Activated T-helper 2 cell treated with anti-CD3 and anti-CD28 coated beads, Interferon-gamma antibody, Interleukin-2, Interleukin-4, amounts not matched to agents 10 μg/mL and 5 μg/mL and 100 μg/mL, durations not matched to agents 14 hours and 24 hours and 36 hours (primary cell): Measurements from ENCODE around the gene SCAMP4. TPM values are rescaled to one million over a fixed set of nuclear protein-coding genes. Genes with fewer than 3 reads are reported as not detected.
"Not testable (repeated sequence)": the region's sequence is repeated elsewhere in the genome, so short reads cannot be mapped to it uniquely, and the experiment has no call there.

Experiments used
- DNase-seq: peaks from one replicate; pipeline ENCODE4 v3.0.0; 2021; ENCODE audit warnings: low spot score
- H3K27ac Mint-ChIP-seq: one replicate; pipeline ENCODE4 v1.8.0; 2021; ENCODE audit warnings: mixed read lengths
- H3K27me3 Mint-ChIP-seq: one replicate; pipeline ENCODE4 v1.8.0; 2021; ENCODE audit warnings: low read depth, mixed read lengths
- H3K36me3 Mint-ChIP-seq: one replicate; pipeline ENCODE4 v1.8.0; 2021; ENCODE audit warnings: low read depth, mixed read lengths
- H3K4me1 Mint-ChIP-seq: one replicate; pipeline ENCODE4 v1.8.0; 2021; ENCODE audit warnings: low read depth, mixed read lengths
- H3K4me3 Mint-ChIP-seq: one replicate; pipeline ENCODE4 v1.8.0; 2021; ENCODE audit warnings: low read depth, mild to moderate bottlenecking, moderate library complexity, mixed read lengths
- H3K9me3 Mint-ChIP-seq: one replicate; pipeline ENCODE4 v1.8.0; 2021; ENCODE audit warnings: mixed read lengths
- intact Hi-C: fragments of 100-400 bp; cut with micrococcal nuclease; formaldehyde crosslinking; loops from one replicate; pipeline ENCODE4 v1.15.1; 2023
- total RNA-seq: library from RNA; stranded (reverse); gene quantifications from 2 replicates; pipeline ENCODE4 v1.2.3, GENCODE V29; 2022

Gene SCAMP4
- total RNA-seq, 1 donor from 2014 or later, result 37.9 TPM

DNA sequence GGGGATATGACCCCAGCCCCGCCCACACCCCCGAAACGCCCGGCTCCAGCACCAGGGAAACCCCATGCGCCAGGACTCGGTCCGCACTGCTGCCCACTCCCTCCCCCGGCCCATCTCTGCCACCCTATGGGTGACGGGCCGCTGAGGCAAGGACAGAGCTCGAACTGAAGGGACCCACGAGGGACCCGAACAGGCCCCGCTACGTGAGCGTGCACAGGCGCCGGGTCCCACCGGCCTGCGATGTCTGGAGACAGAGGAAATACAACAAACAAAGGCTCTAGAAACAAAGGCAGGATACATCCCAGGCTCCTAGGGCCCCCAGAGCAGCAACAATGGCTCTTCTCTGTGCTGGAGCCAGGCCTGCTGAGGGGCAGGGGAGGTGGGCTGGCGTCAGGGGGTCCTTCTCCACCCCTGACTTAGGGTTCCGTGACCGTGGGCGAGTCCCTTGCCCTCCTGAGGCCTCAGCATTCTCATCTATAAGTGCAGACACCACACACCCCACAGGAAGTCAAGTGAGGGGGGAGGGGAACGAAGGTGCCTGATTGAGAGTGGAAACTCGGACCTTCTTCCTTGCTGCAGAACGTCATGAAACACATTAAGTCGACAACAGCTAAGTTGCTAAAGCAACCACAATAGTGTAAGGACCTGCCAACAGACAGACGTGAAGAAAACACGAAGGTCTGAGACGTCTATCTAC lies 23.0 kb upstream of the SCAMP4 start:
- no peaks in the 10 kb centered on the region for H3K27me3 Mint-ChIP-seq
- intact Hi-C loops, result no loop called here
- DNase-seq, result peak; percentile 80
- H3K4me1 Mint-ChIP-seq, result peaks cover 24% of the 10 kb centered on the region
- peak overlapping the region; percentile 99 for H3K4me3 Mint-ChIP-seq
- peak overlapping the region; percentile 96 for H3K27ac Mint-ChIP-seq
- H3K36me3 Mint-ChIP-seq, result peaks cover 16% of the 10 kb centered on the region
- no peaks in the 10 kb centered on the region for H3K9me3 Mint-ChIP-seq

GRCh38 chr19:1882786-1883692 lies 22.2 kb upstream of the SCAMP4 start:
- H3K4me3 Mint-ChIP-seq, result peak overlapping the region; percentile 99
- peak overlapping the region; percentile 96 for H3K27ac Mint-ChIP-seq
- peaks cover 27% of the 10 kb centered on the region for H3K4me1 Mint-ChIP-seq
- peaks cover 16% of the 10 kb centered on the region for H3K36me3 Mint-ChIP-seq
- intact Hi-C loops, result no loop called here
- H3K9me3 Mint-ChIP-seq, result no peaks in the 10 kb centered on the region
- no peak for DNase-seq
- no peaks in the 10 kb centered on the region for H3K27me3 Mint-ChIP-seq

DNA sequence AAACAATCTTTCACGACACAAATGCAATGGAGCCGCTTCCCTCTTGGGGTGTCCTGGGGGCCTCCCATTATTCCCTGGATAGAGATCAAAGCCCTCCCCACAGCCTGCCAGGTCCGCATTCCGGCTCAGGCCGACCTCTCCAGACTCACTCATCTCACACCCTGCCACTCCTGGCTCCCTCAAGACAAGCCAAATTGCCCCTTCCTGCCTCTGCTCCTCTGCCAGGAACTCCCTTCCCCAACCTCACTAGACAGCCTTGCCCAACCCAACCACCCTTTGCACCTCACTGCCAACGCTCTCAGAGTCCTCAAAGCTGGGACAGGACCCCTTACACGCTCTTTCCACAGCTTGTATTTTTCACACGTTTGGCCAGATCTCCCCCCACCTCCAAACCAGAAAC lies 21.4 kb upstream of the SCAMP4 start:
- H3K4me3 Mint-ChIP-seq, result peak overlapping the region; percentile 99

GRCh38 chr19:1884291-1884718 lies 20.9 kb upstream of the SCAMP4 start:
- peaks cover 27% of the 10 kb centered on the region for H3K4me1 Mint-ChIP-seq
- H3K4me3 Mint-ChIP-seq, result peak overlapping the region; percentile 99
- no peaks in the 10 kb centered on the region for H3K9me3 Mint-ChIP-seq
- H3K27ac Mint-ChIP-seq, result peak overlapping the region; percentile 96
- no peaks in the 10 kb centered on the region for H3K27me3 Mint-ChIP-seq
- DNase-seq, result peak; percentile 25
- intact Hi-C loops, result no loop called here
- H3K36me3 Mint-ChIP-seq, result peaks cover 16% of the 10 kb centered on the region

More for the DNA sequence above, 21.4 kb upstream of the SCAMP4 start:
- H3K36me3 Mint-ChIP-seq, result peaks cover 16% of the 10 kb centered on the region
- intact Hi-C loops, result no loop called here
- peak overlapping the region; percentile 96 for H3K27ac Mint-ChIP-seq
- no peaks in the 10 kb centered on the region for H3K9me3 Mint-ChIP-seq
- peaks cover 27% of the 10 kb centered on the region for H3K4me1 Mint-ChIP-seq
- no peaks in the 10 kb centered on the region for H3K27me3 Mint-ChIP-seq
- DNase-seq, result no peak

DNA sequence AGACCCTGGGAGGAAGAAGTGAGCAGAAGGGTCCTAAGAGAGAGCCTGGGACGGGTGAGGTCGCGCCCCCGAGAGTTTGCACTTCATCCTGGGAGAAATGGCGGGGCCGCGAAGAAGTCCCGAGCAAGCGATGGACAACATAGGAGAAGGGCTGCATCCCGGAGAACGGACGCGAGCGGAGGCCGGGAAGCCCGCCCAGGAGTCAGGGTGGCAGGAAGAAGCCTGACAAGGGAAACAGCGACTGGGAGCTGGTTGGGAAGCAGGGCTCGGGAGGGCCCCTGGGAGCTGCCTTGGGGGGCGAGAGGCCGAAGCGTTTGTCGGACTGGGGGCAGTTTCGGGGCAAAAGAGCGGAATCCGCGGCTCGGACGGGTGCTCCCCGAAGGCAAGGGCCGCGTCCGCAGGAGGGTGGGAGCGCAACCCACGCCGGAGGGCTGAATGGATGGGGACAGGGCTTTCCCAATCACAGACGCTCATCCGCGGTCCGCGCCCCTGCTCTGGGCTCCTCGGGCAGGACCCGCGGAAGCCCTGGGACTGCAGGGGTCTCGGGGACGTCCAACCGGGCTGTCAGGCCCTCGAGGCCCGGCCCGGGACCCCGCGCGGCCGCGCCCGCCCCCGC lies 20.4 kb upstream of the SCAMP4 start:
- Mint-ChIP-seq H3K4me1 (peaks cover 27% of the 10 kb centered on the region), H3K27me3 (no peaks in the 10 kb centered on the region), H3K4me3 (peak overlapping the region; percentile 99), H3K27ac (peak overlapping the region; percentile 96), H3K9me3 (no peaks in the 10 kb centered on the region), H3K36me3 (peaks cover 16% of the 10 kb centered on the region)
- no peak for DNase-seq
- intact Hi-C loops, result loop anchor here (1.0 kb wide), 1 partner anchor 20 kb away; the partner anchor contains the start of genes ADAT3 and SCAMP4

DNA sequence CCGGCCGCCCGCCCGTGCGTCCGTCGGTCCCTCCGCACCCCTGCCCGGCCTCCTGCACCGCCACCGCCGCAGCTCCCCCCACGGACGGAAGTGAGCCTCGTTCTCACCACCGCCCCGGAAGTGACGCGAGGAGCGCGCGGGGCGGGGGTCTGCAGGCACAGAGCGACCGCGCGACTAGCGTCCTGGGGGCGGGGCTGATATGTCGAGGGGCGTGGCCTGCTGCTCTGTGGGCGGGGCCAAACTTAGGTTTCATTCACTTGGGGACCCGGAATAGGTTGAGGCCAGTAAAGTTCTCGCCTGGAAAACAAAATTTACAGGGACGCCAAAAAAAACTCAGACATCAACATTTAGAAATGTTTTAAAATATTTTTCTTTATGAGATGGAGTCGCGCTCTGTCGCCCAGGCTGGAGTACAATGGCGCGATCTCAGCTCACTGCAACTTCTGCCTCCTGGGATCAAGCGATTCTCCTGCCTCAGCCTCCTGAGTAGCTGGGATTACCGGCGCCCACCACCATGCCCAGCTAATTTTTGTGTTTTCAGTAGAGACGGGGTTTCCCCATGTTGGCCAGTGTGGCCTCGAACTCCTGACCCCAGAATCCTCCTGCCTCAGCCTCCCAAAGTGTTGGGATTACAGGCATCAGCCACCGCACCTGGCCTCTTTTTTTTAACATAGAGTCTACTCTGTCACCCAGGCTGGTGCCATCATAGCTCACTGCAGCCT lies 19.6 kb upstream of the SCAMP4 start, which contains the start of gene ABHD17A:
Gene ABHD17A, minus strand, starts transcription at position 99 of the 722 bp plus-strand sequence. CDS start 3,930 bp downstream, outside the sequence.
- DNase-seq, result peak; percentile 90
- Mint-ChIP-seq H3K36me3 (peaks cover 16% of the 10 kb centered on the region), H3K27ac (peak within 1 kb of the TSS; percentile 96), H3K4me3 (peak within 1 kb of the TSS; percentile 99), H3K4me1 (peaks cover 27% of the 10 kb centered on the region)
- H3K9me3 Mint-ChIP-seq, H3K27me3 Mint-ChIP-seq: not testable (repeated sequence)
- intact Hi-C loops, result loop anchor here (1.0 kb wide), 1 partner anchor 20 kb away; the partner anchor contains the start of genes ADAT3 and SCAMP4

- intact Hi-C loops, H3K9me3 Mint-ChIP-seq, H3K27me3 Mint-ChIP-seq, DNase-seq, H3K4me3 Mint-ChIP-seq, H3K27ac Mint-ChIP-seq: not testable (repeated sequence)
- H3K36me3 Mint-ChIP-seq, result peaks cover 16% of the 10 kb centered on the region
- H3K4me1 Mint-ChIP-seq, result peaks cover 27% of the 10 kb centered on the region
Measured at GRCh38 chr19:1886360-1886759, 18.8 kb upstream of the SCAMP4 start.

DNA sequence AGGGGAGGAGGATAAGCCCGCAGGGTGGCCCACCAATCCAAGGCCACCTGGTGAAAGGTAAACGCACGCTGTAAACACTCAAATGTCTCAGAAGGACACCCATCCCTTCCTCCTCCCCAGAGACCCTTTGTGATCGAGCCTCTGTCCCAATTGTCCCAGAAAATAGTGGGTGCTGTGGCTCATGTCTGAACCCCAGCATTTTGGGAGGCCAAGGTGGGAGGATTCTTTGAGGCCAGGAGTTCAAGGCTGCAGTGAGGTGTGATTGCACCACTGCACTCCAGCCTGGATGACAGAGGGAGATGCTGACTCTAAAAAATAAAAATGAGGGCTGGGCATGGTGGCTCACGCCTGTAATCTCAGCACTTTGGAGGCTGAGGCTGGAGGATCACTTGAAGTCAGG lies 16.8 kb upstream of the SCAMP4 start:
- H3K27me3 Mint-ChIP-seq, result no peaks in the 10 kb centered on the region

DNA sequence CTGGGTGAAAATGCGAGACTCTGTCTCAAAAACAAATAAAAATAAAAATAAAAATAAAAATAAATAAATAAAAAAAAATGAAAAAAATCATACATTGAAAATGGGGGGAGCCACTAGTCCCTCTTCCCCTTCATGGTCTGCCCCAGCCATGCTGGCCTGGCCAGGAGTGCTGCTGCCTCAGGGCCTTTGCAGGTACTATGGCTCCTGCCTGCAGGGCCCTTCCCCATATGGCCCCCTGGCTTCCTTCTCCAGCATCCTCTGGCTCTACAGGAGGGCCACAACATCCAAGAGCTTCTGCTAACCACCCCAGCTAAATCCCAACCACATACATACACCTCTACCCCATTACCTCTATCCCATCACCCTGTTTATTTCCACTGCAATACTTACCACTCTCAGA lies 15.3 kb upstream of the SCAMP4 start:
- Mint-ChIP-seq H3K4me3 (no peak overlapping the region), H3K4me1 (peaks cover 7% of the 10 kb centered on the region), H3K27ac (no peak overlapping the region), H3K36me3 (no peaks in the 10 kb centered on the region), H3K9me3 (no peaks in the 10 kb centered on the region), H3K27me3 (no peaks in the 10 kb centered on the region)
- intact Hi-C loops, result no loop called here
- DNase-seq, result no peak

More for the DNA sequence above, 16.8 kb upstream of the SCAMP4 start:
- H3K36me3 Mint-ChIP-seq, result peaks cover 12% of the 10 kb centered on the region
- no peaks in the 10 kb centered on the region for H3K9me3 Mint-ChIP-seq
- no peak overlapping the region for H3K4me3 Mint-ChIP-seq
- intact Hi-C loops, result no loop called here
- H3K27ac Mint-ChIP-seq, result no peak overlapping the region
- H3K4me1 Mint-ChIP-seq, result peaks cover 16% of the 10 kb centered on the region
- DNase-seq, result no peak

DNA sequence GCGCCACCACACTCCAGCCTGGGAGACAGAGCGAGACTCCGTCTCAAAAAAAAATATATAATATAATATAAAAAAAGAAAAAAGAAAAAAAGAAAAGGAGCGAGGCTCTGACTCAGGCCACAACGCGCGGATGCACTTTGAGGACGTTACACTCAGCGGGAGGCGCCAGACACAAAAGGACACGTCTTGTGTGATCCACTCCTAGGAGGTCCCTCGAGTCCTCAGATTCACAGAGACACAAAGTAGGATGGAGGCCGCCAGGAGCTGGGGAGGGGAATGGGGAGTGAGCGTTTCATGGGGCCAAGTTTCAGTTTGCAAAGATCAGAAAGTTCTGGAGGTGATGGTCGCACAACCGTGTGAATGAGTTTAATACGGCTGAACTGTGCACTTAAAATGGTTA lies 11.4 kb upstream of the SCAMP4 start:
- H3K27me3 Mint-ChIP-seq, result no peaks in the 10 kb centered on the region
- intact Hi-C loops, result no loop called here
- H3K4me1 Mint-ChIP-seq, result peaks cover 14% of the 10 kb centered on the region
- DNase-seq, result no peak
- H3K27ac Mint-ChIP-seq, result peak overlapping the region; percentile 68
- H3K36me3 Mint-ChIP-seq, result no peaks in the 10 kb centered on the region
- no peaks in the 10 kb centered on the region for H3K9me3 Mint-ChIP-seq
- no peak overlapping the region for H3K4me3 Mint-ChIP-seq

GRCh38 chr19:1896508-1896907 lies 8.7 kb upstream of the SCAMP4 start:
- H3K27ac Mint-ChIP-seq, result peak overlapping the region; percentile 96
- no peaks in the 10 kb centered on the region for H3K9me3 Mint-ChIP-seq
- H3K27me3 Mint-ChIP-seq, result no peaks in the 10 kb centered on the region
- peak overlapping the region; percentile 47 for H3K4me3 Mint-ChIP-seq
- DNase-seq, result no peak
- no peaks in the 10 kb centered on the region for H3K36me3 Mint-ChIP-seq
- H3K4me1 Mint-ChIP-seq, result peaks cover 14% of the 10 kb centered on the region
- intact Hi-C loops, result loop anchor here (5.0 kb wide), 1 partner anchor 201 kb away; the partner anchor contains the start of genes IZUMO4 and MOB3A

DNA sequence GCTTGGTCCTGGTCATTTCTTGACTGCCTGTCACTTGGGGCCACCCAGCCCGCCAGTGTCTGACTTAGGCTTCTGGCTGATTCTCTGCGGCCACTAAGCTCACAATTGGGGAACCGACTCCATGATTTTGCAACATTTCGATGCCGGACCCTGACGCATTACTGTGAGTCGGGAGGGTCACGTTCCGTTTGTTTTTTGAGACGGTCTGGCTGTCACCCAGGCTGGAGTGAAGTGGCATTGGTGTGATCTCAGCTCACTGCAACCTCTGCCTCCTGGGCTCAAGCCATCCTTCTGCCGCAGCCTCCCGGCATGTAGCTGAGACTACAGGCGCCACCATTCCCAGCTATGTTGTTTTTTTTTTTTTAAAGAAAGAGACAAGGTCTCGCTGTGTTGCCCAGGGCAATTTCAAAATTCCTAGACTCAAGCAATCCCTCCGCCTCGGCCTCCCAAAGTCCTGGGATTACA lies 3.2 kb upstream of the SCAMP4 start:
- intact Hi-C loops, result no loop called here
- no peaks in the 10 kb centered on the region for H3K36me3 Mint-ChIP-seq
- no peak overlapping the region for H3K27ac Mint-ChIP-seq
- no peak overlapping the region for H3K4me3 Mint-ChIP-seq
- no peaks in the 10 kb centered on the region for H3K27me3 Mint-ChIP-seq
- H3K4me1 Mint-ChIP-seq, result peaks cover 29% of the 10 kb centered on the region
- H3K9me3 Mint-ChIP-seq, result no peaks in the 10 kb centered on the region
- no peak for DNase-seq
